Stimulated activated CD4-positive, alpha-beta T cell treated with anti-CD3 and anti-CD28 coated beads, Interleukin-12 subunit alpha, Interleukin-12 subunit beta, amount 100 ng/mL, for 48 hours (primary cell): ENCODE measurements around the gene DDB1.

Experiments used
- DNase-seq, 3 donors: peaks; one replicate each; pipeline ENCODE4 v3.0.0-alpha.2; 2020; ENCODE audit warnings: low read depth in 2 of 3, low spot score in 1 of 3

DDB1 gene

GRCh38 chr11:61332797-61333549 lies at the start of gene DDB1, which contains the start of gene TKFC:
DDB1 (minus strand) TSS chr11:61333105; CDS start chr11:61332968, 137 bp downstream.
TKFC (plus strand) TSS chr11:61333228; CDS start chr11:61334729, 1,501 bp downstream.
- DNase-seq, result peak; percentile 96 to 97 (median 97)

GRCh38 chr11:61380884-61381283 lies 48.0 kb upstream of the DDB1 start:
- no peak for DNase-seq

- no peak for DNase-seq
Observed at GRCh38 chr11:61378713-61379313, 45.9 kb upstream of the DDB1 start.

GRCh38 chr11:61377461-61378160 lies 44.7 kb upstream of the DDB1 start:
- no peak for DNase-seq

- DNase-seq, result no peak
Observed at GRCh38 chr11:61375761-61376108, 42.8 kb upstream of the DDB1 start.

- DNase-seq, result no peak
Observed at GRCh38 chr11:61372659-61373420, 39.9 kb upstream of the DDB1 start.

GRCh38 chr11:61370349-61371005 lies 37.6 kb upstream of the DDB1 start:
- DNase-seq, result no peak

GRCh38 chr11:61369372-61370348 lies 36.8 kb upstream of the DDB1 start:
- DNase-seq, result no peak

- DNase-seq, result no peak
Observed at GRCh38 chr11:61368646-61369045, 35.7 kb upstream of the DDB1 start.

GRCh38 chr11:61367406-61367805 lies 34.5 kb upstream of the DDB1 start:
- DNase-seq, result no peak

- no peak for DNase-seq
Observed at GRCh38 chr11:61364012-61364675, 31.2 kb upstream of the DDB1 start.

- peak in 2 of 3 donors; percentile 8 to 11 for DNase-seq
Observed at GRCh38 chr11:61362542-61362875, 29.6 kb upstream of the DDB1 start.

GRCh38 chr11:61361741-61362541 lies 29.0 kb upstream of the DDB1 start, which contains the start of the genes CYB561A3 and TMEM138:
CYB561A3 (minus strand) TSS chr11:61361882; CDS start chr11:61356713, 5,169 bp downstream.
TMEM138 (plus strand) TSS chr11:61362374; CDS start chr11:61364391, 2,017 bp downstream.
- peak; percentile 83 to 90 (median 90) for DNase-seq

- DNase-seq, result no peak
Observed at GRCh38 chr11:61361237-61361740, 28.4 kb upstream of the DDB1 start.

GRCh38 chr11:61359516-61359915 lies 26.6 kb upstream of the DDB1 start:
- DNase-seq, result no peak

GRCh38 chr11:61358566-61358965 lies 25.7 kb upstream of the DDB1 start:
- no peak for DNase-seq

GRCh38 chr11:61357894-61358239 lies 25.0 kb upstream of the DDB1 start:
- no peak for DNase-seq

- no peak for DNase-seq
Observed at GRCh38 chr11:61357233-61357893, 24.5 kb upstream of the DDB1 start.
